Measurements from ENCODE around the gene S100B.

S100B gene

GRCh38 chr21:46628868-46629267, 24.0 kb upstream of the S100B start:
- DNase-seq: no peak

GRCh38 chr21:46627726-46628125, 22.8 kb upstream of the S100B start:
- DNase-seq: no peak

GRCh38 chr21:46626975-46627501, 22.2 kb upstream of the S100B start:
- no peak for DNase-seq

GRCh38 chr21:46626536-46626935, 21.7 kb upstream of the S100B start:
- DNase-seq: no peak

GRCh38 chr21:46625759-46626158, 20.9 kb upstream of the S100B start:
- DNase-seq: no peak

GRCh38 chr21:46624050-46624449, 19.2 kb upstream of the S100B start:
- DNase-seq: peak in 19 of 58 donors; percentile 13 to 64 (median 37)

- DNase-seq: peak in 47 of 58 donors; percentile 24 to 91 (median 68)
Observed at GRCh38 chr21:46622226-46622625, 17.3 kb upstream of the S100B start.

- peak in 47 of 58 donors; percentile 31 to 94 (median 71) for DNase-seq
Observed at GRCh38 chr21:46621457-46622182, 16.7 kb upstream of the S100B start.

GRCh38 chr21:46620846-46621245, 16.0 kb upstream of the S100B start:
- DNase-seq: peak in 11 of 58 donors; percentile 28 to 78 (median 57)

GRCh38 chr21:46619846-46620245, 15.0 kb upstream of the S100B start:
- no peak for DNase-seq

GRCh38 chr21:46618738-46619379, 14.0 kb upstream of the S100B start:
- no peak for DNase-seq

GRCh38 chr21:46617267-46618051, 12.6 kb upstream of the S100B start:
- no peak for DNase-seq

- DNase-seq: no peak
Observed at GRCh38 chr21:46616656-46617055, 11.8 kb upstream of the S100B start.

- DNase-seq: no peak
Observed at GRCh38 chr21:46616050-46616449, 11.2 kb upstream of the S100B start.

GRCh38 chr21:46613391-46613790, 8.5 kb upstream of the S100B start:
- DNase-seq: no peak

GRCh38 chr21:46610018-46610701, 5.3 kb upstream of the S100B start:
- no peak for DNase-seq

GRCh38 chr21:46608672-46609111, 3.8 kb upstream of the S100B start:
- DNase-seq: no peak

- no peak for DNase-seq
Observed at GRCh38 chr21:46607636-46608035, 2.8 kb upstream of the S100B start.

- DNase-seq: no peak
Observed at GRCh38 chr21:46606427-46606813, 1.5 kb upstream of the S100B start.

GRCh38 chr21:46605767-46606426, 1.0 kb upstream of the S100B start:
- DNase-seq: peak in 15 of 58 donors; percentile 16 to 79 (median 46)

All from anterior cingulate cortex (tissue), 58 donors.